B cell (primary cell): Measurements from ENCODE around the gene ITGB8.

ENCODE experiments used
- CTCF ChIP-seq: fragments of 200-600 bp; IDR thresholded peaks from one replicate; pipeline ENCODE4 v1.8.0; 2022; ENCODE audit warnings: antibody characterized with exemption, mild to moderate bottlenecking
- EZH2 ChIP-seq: IDR thresholded peaks from 2 replicates; pipeline ENCODE4 v1.6.1; 2012; ENCODE audit warnings: borderline replicate concordance, low read depth, mild to moderate bottlenecking, moderate library complexity, low read length; ENCODE audit not compliant: insufficient read depth, poor library complexity, severe bottlenecking

GRCh38 chr7:20395104-20395503 is 64.4 kb downstream of the ITGB8 start:
- TF ChIP-seq CTCF (no peak), EZH2 (no peak)
